Measurements from ENCODE around the gene TRAF3IP3. TPM values are rescaled to one million over a fixed set of nuclear protein-coding genes. Genes with fewer than 3 reads are reported as not detected.
A peak's percentile ranks its signal among the peaks of the same experiment; 100 is the strongest.

Gene TRAF3IP3
- total and polyA plus RNA-seq, 2 of the 13 experiments (the other 11 are each of a cell fraction or from before 2014, with no cell fraction given): not detected

GRCh38 chr1:209784265-209785169 lies 28.7 kb downstream of the TRAF3IP3 start, which contains the start of gene C1orf74 (continued):
- no peak for TF ChIP-seq ZNF318 (CRISPR knock-in tag; IDR thresholded peaks at IDR 0.05)
- peak; percentile 56; the same call in 1 of the 2 replicates for TF ChIP-seq KDM2A (CRISPR knock-in tag; IDR thresholded peaks at IDR 0.05; ENCODE audit: borderline replicate concordance, low read depth)
- TF ChIP-seq NPAS2 (CRISPR knock-in tag; IDR thresholded peaks at IDR 0.05; ENCODE audit: borderline replicate concordance): no peak
- no peak for TF ChIP-seq MYNN (CRISPR knock-in tag; IDR thresholded peaks at IDR 0.05; ENCODE audit: low read depth)
- TF ChIP-seq SATB2 (CRISPR knock-in tag; IDR thresholded peaks at IDR 0.05): no peak
- 0 out of 2 replicates have a peak, but pooled peaks have one; percentile 12 for TF ChIP-seq CEBPG (CRISPR knock-in tag; IDR thresholded peaks at IDR 0.05)
- no peak for TF ChIP-seq ADNP (CRISPR knock-in tag; IDR thresholded peaks at IDR 0.05)
- TF ChIP-seq HMGXB3 (CRISPR knock-in tag; IDR thresholded peaks at IDR 0.05; ENCODE audit: borderline replicate concordance): no peak
- no peak for TF ChIP-seq ERF (CRISPR knock-in tag; IDR thresholded peaks at IDR 0.05)
- no peak for TF ChIP-seq NFRKB (IDR thresholded peaks at IDR 0.05)
- 0 out of 2 replicates have a peak, but pooled peaks have one; percentile 33 for TF ChIP-seq ZNF17 (CRISPR knock-in tag; IDR thresholded peaks at IDR 0.05)
- TF ChIP-seq ATF6 (CRISPR knock-in tag; conservative IDR thresholded peaks at IDR 0.05): no peak
- no peak for TF ChIP-seq ZSCAN22 (CRISPR knock-in tag; IDR thresholded peaks at IDR 0.05)
- TF ChIP-seq TOPORS (CRISPR knock-in tag; IDR thresholded peaks at IDR 0.05): no peak
- TF ChIP-seq POLR2AphosphoS2 (IDR thresholded peaks at IDR 0.05; ENCODE audit: low read depth, low read length): no peak

All from HepG2 (cell line).